GM12878 (cell line): ENCODE data around the gene ZNF581. TPM values are rescaled to one million over a fixed set of nuclear protein-coding genes. Genes with fewer than 3 reads are reported as not detected.

Experiments
- CBFB ChIP-seq: IDR thresholded peaks from 2 replicates; pipeline ENCODE4 v1.6.1; 2016; ENCODE audit warnings: antibody characterized with exemption, low read depth
- CEBPB ChIP-seq, 2 experiments: fragments of 150-350 bp in 1 of 2; IDR thresholded peaks; 2 replicates each; pipeline ENCODE4 v1.6.1; 2012 to 2014; ENCODE audit warnings: low read depth in 2 of 2, low read length in 2 of 2, borderline replicate concordance in 1 of 2, inconsistent platforms in 1 of 2
- CREB1 ChIP-seq: IDR thresholded peaks from 2 replicates; pipeline ENCODE4 v1.6.1; 2012; ENCODE audit warnings: low read depth, mild to moderate bottlenecking, inconsistent platforms
- DPF2 ChIP-seq: fragments of 450-650 bp; IDR thresholded peaks from 2 replicates; pipeline ENCODE4 v1.6.1; 2017; ENCODE audit warnings: mild to moderate bottlenecking
- EP300 ChIP-seq, 2 experiments: fragments of 150-350 bp in 1 of 2; IDR thresholded peaks; 2 replicates each; pipeline ENCODE4 v1.6.1; 2011 to 2012; ENCODE audit warnings: low read depth in 2 of 2, low read length in 2 of 2, borderline replicate concordance in 1 of 2, improper control_type of control experiment in 1 of 2, inconsistent platforms in 1 of 2; ENCODE audit not compliant: control insufficient read depth in 1 of 2
- GATAD2B ChIP-seq: fragments of 450-650 bp; conservative IDR thresholded peaks from 2 replicates; pipeline ENCODE4 v1.6.1; 2017; ENCODE audit warnings: low read depth, mild to moderate bottlenecking, moderate library complexity
- PML ChIP-seq: IDR thresholded peaks from 2 replicates; pipeline ENCODE4 v1.6.1; 2012; ENCODE audit warnings: low read length, inconsistent platforms
- RELA ChIP-seq: fragments of 450-650 bp; IDR thresholded peaks from 2 replicates; pipeline ENCODE4 v1.8.0; 2014; ENCODE audit warnings: borderline replicate concordance; ENCODE audit not compliant: partially characterized antibody
- SIN3A ChIP-seq: IDR thresholded peaks from 2 replicates; pipeline ENCODE4 v1.6.1; 2012; ENCODE audit warnings: low read depth, low read length, improper control_type of control experiment
- SMC3 ChIP-seq: IDR thresholded peaks from 2 replicates; pipeline ENCODE4 v1.6.1; 2011; ENCODE audit warnings: low read length, improper control_type of control experiment, borderline replicate concordance
- SPI1 ChIP-seq: IDR thresholded peaks from 2 replicates; pipeline ENCODE4 v1.6.1; 2011; ENCODE audit warnings: low read depth, mild to moderate bottlenecking, low read length, moderate library complexity, borderline replicate concordance; ENCODE audit not compliant: insufficient read depth
- STAT1 ChIP-seq: fragments of 450-650 bp; conservative IDR thresholded peaks from 2 replicates; pipeline ENCODE4 v1.6.1; 2014; ENCODE audit warnings: antibody characterized with exemption, mild to moderate bottlenecking
- SUPT20H ChIP-seq: IDR thresholded peaks from 2 replicates; pipeline ENCODE4 v1.6.1; 2011; ENCODE audit warnings: low read depth, mild to moderate bottlenecking, low read length, moderate library complexity, borderline replicate concordance; ENCODE audit not compliant: control insufficient read depth
- TBL1XR1 ChIP-seq: IDR thresholded peaks from 2 replicates; pipeline ENCODE4 v1.6.1; 2012; ENCODE audit warnings: low read depth, low read length, improper control_type of control experiment
- TCF3 ChIP-seq: IDR thresholded peaks from 2 replicates; pipeline ENCODE4 v1.6.1; 2012; ENCODE audit warnings: low read depth, mild to moderate bottlenecking, low read length, borderline replicate concordance; ENCODE audit not compliant: insufficient read depth
- TCF7 ChIP-seq: IDR thresholded peaks from 2 replicates; pipeline ENCODE4 v1.6.1; 2014; ENCODE audit warnings: antibody characterized with exemption, borderline replicate concordance
- ZNF24 ChIP-seq: fragments of 450-650 bp; IDR thresholded peaks from 2 replicates; pipeline ENCODE4 v1.6.1; 2017; ENCODE audit warnings: antibody characterized with exemption, mild to moderate bottlenecking
- polyA plus RNA-seq, 11 experiments: library from polyadenylated mRNA; depleted of rRNA in 4 of 11; unstranded in 6 of 11; stranded (reverse) in 5 of 11; fragments of >200 nt; fragmentation: Nextera tagmentation in 4 of 11; fragmentation: Illumina TruSeq in 1 of 11; extraction: Ambion mirVana in 4 of 11; extraction: Trizol in 1 of 11; gene quantifications; 1 replicate in 1 of 11; 2 replicates in 10 of 11; pipeline versions ENCODE4 v1.2.1 to v1.2.3, GENCODE V29; 2011 to 2016; ENCODE audit warnings: inconsistent platforms in 2 of 11, missing spikeins in 2 of 11, low read depth in 1 of 11
- total RNA-seq, 4 experiments: library from RNA; depleted of rRNA in 3 of 4; stranded (reverse); fragments of >200 nt in 3 of 4; fragmentation: Illumina TruSeq in 1 of 4; extraction: Trizol in 1 of 4; gene quantifications; 2 replicates each; pipeline versions ENCODE4 v1.2.1 to v1.2.3, GENCODE V29; 2013 to 2021
- TF ChIP-seq, protein P1 (sequence below): fragments of 450-650 bp; IDR thresholded peaks from 2 replicates; pipeline ENCODE4 v1.6.1; 2018; ENCODE audit warnings: borderline replicate concordance, mild to moderate bottlenecking; ENCODE audit not compliant: partially characterized antibody
- TF ChIP-seq, protein P2 (sequence below): fragments of 450-650 bp; IDR thresholded peaks from 2 replicates; pipeline ENCODE4 v1.6.1; 2017; ENCODE audit warnings: mild to moderate bottlenecking, moderate library complexity
- TF ChIP-seq, protein P3 (sequence below): IDR thresholded peaks from 2 replicates; pipeline ENCODE4 v1.6.1; 2012; ENCODE audit warnings: low read length, inconsistent platforms

The ZNF581 gene
- total and polyA plus RNA-seq, 10 of the 15 experiments (the other 5 are each of a cell fraction or from before 2014, with no cell fraction given), result 4.7 to 45.4 (median 22.2) TPM

DNA sequence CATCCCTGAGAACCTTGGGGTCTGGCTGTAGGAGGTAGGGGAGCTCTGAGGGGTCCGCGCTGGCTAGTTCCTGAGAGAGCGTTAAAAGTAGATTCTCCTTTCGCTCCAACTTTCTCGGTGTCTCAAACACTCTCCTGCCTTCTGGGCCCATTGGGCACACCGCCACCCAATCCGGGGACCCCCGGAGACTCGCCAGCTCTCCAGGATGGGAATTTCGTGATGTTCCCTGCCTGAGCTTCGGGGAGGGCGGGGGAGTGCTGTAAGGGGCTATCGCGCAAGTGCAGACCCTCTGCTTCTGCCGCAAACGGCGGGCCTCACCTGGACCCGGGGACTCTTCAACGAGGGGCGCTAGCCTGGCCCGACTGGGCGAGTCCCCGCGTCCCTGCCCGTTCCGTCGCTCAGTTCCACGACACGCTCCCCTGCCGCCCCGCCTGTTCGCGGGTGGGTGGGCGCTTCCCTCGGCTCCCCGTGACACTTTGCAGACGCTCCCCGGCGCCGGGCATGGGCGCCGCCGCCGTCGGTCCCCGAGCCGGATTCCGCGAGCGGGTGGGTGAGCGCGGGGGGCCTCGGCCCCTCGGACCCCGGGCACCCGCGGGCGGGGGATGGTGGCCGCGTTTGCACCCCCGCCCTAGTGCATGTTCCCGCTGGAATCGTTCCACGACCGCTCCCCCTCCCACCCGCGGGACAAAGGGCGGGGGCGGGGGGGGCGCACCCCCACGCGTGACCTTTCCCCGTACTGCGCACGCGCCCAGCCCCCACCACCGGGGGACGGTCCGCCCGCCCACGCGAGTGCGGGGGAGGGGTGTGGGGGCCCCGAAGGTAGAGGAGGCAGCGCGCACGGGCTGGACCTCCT is 4.5 kb downstream of the ZNF581 start, which contains the start of gene CCDC106 (continued):
- TF ChIP-seq, protein P1, sequence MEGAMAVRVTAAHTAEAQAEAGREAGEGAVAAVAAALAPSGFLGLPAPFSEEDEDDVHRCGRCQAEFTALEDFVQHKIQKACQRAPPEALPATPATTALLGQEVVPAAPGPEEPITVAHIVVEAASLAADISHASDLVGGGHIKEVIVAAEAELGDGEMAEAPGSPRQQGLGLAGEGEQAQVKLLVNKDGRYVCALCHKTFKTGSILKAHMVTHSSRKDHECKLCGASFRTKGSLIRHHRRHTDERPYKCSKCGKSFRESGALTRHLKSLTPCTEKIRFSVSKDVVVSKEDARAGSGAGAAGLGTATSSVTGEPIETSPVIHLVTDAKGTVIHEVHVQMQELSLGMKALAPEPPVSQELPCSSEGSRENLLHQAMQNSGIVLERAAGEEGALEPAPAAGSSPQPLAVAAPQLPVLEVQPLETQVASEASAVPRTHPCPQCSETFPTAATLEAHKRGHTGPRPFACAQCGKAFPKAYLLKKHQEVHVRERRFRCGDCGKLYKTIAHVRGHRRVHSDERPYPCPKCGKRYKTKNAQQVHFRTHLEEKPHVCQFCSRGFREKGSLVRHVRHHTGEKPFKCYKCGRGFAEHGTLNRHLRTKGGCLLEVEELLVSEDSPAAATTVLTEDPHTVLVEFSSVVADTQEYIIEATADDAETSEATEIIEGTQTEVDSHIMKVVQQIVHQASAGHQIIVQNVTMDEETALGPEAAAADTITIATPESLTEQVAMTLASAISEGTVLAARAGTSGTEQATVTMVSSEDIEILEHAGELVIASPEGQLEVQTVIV, result peak; percentile 90
- peak; percentile 86; the same call in 1 of the 2 replicates for TF ChIP-seq STAT1
- TF ChIP-seq, protein P2, sequence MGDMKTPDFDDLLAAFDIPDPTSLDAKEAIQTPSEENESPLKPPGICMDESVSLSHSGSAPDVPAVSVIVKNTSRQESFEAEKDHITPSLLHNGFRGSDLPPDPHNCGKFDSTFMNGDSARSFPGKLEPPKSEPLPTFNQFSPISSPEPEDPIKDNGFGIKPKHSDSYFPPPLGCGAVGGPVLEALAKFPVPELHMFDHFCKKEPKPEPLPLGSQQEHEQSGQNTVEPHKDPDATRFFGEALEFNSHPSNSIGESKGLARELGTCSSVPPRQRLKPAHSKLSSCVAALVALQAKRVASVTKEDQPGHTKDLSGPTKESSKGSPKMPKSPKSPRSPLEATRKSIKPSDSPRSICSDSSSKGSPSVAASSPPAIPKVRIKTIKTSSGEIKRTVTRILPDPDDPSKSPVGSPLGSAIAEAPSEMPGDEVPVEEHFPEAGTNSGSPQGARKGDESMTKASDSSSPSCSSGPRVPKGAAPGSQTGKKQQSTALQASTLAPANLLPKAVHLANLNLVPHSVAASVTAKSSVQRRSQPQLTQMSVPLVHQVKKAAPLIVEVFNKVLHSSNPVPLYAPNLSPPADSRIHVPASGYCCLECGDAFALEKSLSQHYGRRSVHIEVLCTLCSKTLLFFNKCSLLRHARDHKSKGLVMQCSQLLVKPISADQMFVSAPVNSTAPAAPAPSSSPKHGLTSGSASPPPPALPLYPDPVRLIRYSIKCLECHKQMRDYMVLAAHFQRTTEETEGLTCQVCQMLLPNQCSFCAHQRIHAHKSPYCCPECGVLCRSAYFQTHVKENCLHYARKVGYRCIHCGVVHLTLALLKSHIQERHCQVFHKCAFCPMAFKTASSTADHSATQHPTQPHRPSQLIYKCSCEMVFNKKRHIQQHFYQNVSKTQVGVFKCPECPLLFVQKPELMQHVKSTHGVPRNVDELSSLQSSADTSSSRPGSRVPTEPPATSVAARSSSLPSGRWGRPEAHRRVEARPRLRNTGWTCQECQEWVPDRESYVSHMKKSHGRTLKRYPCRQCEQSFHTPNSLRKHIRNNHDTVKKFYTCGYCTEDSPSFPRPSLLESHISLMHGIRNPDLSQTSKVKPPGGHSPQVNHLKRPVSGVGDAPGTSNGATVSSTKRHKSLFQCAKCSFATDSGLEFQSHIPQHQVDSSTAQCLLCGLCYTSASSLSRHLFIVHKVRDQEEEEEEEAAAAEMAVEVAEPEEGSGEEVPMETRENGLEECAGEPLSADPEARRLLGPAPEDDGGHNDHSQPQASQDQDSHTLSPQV, result no peak
- TF ChIP-seq SPI1, result no peak
- no peak for TF ChIP-seq PML
- TF ChIP-seq, protein P3, sequence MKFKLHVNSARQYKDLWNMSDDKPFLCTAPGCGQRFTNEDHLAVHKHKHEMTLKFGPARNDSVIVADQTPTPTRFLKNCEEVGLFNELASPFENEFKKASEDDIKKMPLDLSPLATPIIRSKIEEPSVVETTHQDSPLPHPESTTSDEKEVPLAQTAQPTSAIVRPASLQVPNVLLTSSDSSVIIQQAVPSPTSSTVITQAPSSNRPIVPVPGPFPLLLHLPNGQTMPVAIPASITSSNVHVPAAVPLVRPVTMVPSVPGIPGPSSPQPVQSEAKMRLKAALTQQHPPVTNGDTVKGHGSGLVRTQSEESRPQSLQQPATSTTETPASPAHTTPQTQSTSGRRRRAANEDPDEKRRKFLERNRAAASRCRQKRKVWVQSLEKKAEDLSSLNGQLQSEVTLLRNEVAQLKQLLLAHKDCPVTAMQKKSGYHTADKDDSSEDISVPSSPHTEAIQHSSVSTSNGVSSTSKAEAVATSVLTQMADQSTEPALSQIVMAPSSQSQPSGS, result no peak
- TF ChIP-seq CEBPB (IDR thresholded peaks at IDR 0.05; ENCODE audit: borderline replicate concordance in 1 of 2, low read depth in 2 of 2, low read length in 2 of 2), result 0 out of 4 replicates have a peak, but pooled peaks of 1 of the 2 experiments have one; percentile 6
- no peak for TF ChIP-seq ZNF24
- TF ChIP-seq TCF3, result no peak
- no peak for TF ChIP-seq TCF7
- no peak for TF ChIP-seq CREB1
- peak; percentile 54 for TF ChIP-seq RELA
- TF ChIP-seq DPF2, result peak; percentile 77; the same call in 1 of the 2 replicates
- no peak for TF ChIP-seq SUPT20H
- TF ChIP-seq CBFB, result no peak; the same call in 1 of the 2 replicates
- TF ChIP-seq SMC3, result no peak
- 0 out of 4 replicates have a peak, but pooled peaks of 1 of the 2 experiments have one; percentile 16 for TF ChIP-seq EP300 (IDR thresholded peaks at IDR 0.05; ENCODE audit: borderline replicate concordance in 1 of 2, control insufficient read depth in 1 of 2, low read depth in 2 of 2, low read length in 2 of 2)
- no peak; the same call in 1 of the 2 replicates for TF ChIP-seq SIN3A
- no peak for TF ChIP-seq TBL1XR1
- peak; percentile 99 for TF ChIP-seq GATAD2B
